Thyroid gland (tissue), 4 donors: Measurements from ENCODE around the gene ARL17A.
"Not testable (repeated sequence)": the region's sequence is repeated elsewhere in the genome, so short reads cannot be mapped to it uniquely, and the experiment has no call there.

Source experiments
- CTCF ChIP-seq, 6 experiments: fragments of 200-600 bp in 3 of 6; fragments of 450-650 bp in 3 of 6; sonication (generic) in 3 of 6; IDR thresholded peaks; one replicate each; pipeline ENCODE4 v1.5.1; 2016 to 2019; ENCODE audit warnings: antibody characterized with exemption in 6 of 6, mild to moderate bottlenecking in 2 of 6, inconsistent platforms in 1 of 6, moderate library complexity in 1 of 6
- POLR2A ChIP-seq, 2 donors: fragments of 450-650 bp; IDR thresholded peaks; one replicate each; pipeline ENCODE4 v1.6.1; 2017; ENCODE audit warnings: antibody characterized with exemption in 2 of 2, mild to moderate bottlenecking in 2 of 2, moderate library complexity in 1 of 2

GRCh38 chr17:46603125-46603524 is 23.6 kb upstream of the ARL17A start:
- TF ChIP-seq CTCF, POLR2A (IDR thresholded peaks at IDR 0.05): not testable (repeated sequence)
